Activated T-cell treated with anti-CD3 and anti-CD28 coated beads, Interleukin-2, amount 50 U/mL, for 48 hours (primary cell): Measurements from ENCODE around the gene ZNF367.
"Not testable (repeated sequence)": the region's sequence is repeated elsewhere in the genome, so short reads cannot be mapped to it uniquely, and the experiment has no call there.

Experiments
- DNase-seq, 2 experiments: peaks; one replicate each; pipeline ENCODE4 v3.0.0-alpha.2; 2020

The ZNF367 gene

GRCh38 chr9:96360523-96360922 is 57.6 kb downstream of the ZNF367 start:
- DNase-seq, result not testable (repeated sequence)

- DNase-seq, result no peak
These were observed 67.3 kb downstream of the ZNF367 start for GRCh38 chr9:96350866-96351265.

GRCh38 chr9:96348261-96348660 is 69.9 kb downstream of the ZNF367 start:
- no peak for DNase-seq

GRCh38 chr9:96345551-96345950 is 72.6 kb downstream of the ZNF367 start:
- DNase-seq, result no peak

GRCh38 chr9:96344458-96345180 is 73.6 kb downstream of the ZNF367 start:
- DNase-seq, result no peak

- no peak for DNase-seq
These were observed 74.4 kb downstream of the ZNF367 start for GRCh38 chr9:96343515-96344360.

- no peak for DNase-seq
These were observed 75.5 kb downstream of the ZNF367 start for GRCh38 chr9:96342571-96343245.

- no peak for DNase-seq
These were observed 77.5 kb downstream of the ZNF367 start for GRCh38 chr9:96340707-96341106.

- no peak for DNase-seq
These were observed 79.9 kb downstream of the ZNF367 start for GRCh38 chr9:96338299-96338698.
